H7 (cell line): ENCODE results near the gene MSN. TPM values are rescaled to one million over a fixed set of nuclear protein-coding genes. Genes with fewer than 3 reads are reported as not detected.
A peak's percentile ranks its signal among the peaks of the same experiment; 100 is the strongest.

Experiments
- DNase-seq: peaks from one replicate; pipeline ENCODE4 v3.0.0; 2012
- H3K27me3 ChIP-seq: 2 replicates; pipeline ENCODE4 v1.6.0; 2011; ENCODE audit warnings: mild to moderate bottlenecking, low read length; ENCODE audit not compliant: control insufficient read depth, insufficient read depth
- H3K36me3 ChIP-seq: replicated peaks from 2 replicates; pipeline ENCODE4 v1.5.1; 2011; ENCODE audit warnings: low read length; ENCODE audit not compliant: control insufficient read depth, insufficient read depth
- H3K4me3 ChIP-seq: 2 replicates; pipeline ENCODE4 v1.5.1; 2011; ENCODE audit warnings: low read depth, mild to moderate bottlenecking, control low read depth, low read length, moderate library complexity; ENCODE audit not compliant: insufficient read depth
- total RNA-seq: library from RNA; depleted of rRNA; stranded (reverse); fragments of >200 nt; shearing (Covaris generic); gene quantifications from 2 replicates; pipeline ENCODE4 v1.2.3, GENCODE V29; 2014

Gene MSN
- total RNA-seq, 1 experiment from 2014 or later, result 175 TPM

DNA sequence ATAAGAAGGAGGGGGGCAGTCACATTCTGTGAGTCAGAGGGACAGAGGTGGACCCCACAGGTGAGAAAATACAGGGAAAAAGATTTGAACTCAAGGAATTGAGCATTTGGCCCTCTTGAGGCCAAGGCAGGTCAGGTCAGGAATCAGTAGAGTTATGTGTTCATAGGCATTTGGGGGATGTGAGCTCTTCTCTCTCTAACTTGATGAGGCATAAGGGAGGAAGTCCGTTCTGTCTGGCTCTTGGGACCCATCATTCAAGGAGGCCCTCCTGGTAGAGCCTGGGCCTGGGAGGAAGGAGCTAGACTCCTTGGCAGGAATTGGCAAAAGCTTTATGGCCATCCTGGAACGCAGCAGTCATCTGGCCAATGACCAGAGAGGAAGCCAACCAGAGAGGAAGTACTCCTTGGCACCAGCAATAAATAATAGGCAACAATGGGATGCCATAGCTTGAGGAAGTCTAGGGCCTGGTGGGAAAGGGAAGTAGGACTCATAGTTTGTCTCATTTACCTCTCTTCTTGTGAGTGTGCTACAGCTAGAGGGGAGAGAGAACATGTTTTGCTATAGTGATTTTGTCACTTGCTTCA is 53.0 kb downstream of the MSN start:
- Histone ChIP-seq H3K4me3 (no peak overlapping the region), H3K27me3 (no peaks in the 10 kb centered on the region), H3K36me3 (no peaks in the 10 kb centered on the region; the same call in 1 of the 2 replicates)
- no peak for DNase-seq

DNA sequence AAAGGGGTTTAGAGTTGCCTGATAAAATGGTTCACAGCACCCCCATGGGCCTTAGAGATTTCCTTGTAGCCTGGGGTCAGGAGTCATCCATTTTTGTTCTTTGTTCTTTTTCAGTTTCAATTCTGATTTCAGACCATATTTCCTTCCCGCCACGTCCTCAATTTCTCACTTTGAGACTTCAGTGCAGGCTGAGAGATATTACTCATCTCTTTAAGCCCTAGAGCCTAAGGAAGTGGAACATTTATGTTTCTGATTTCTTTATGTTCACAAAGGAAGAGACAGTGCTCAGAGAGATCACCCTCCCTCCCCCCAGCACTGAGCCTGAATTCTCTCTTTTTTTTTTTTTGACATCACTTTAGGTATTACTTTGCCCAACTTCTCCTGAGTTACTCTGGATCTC is 56.3 kb downstream of the MSN start:
- Histone ChIP-seq H3K4me3 (no peak overlapping the region), H3K36me3 (no peaks in the 10 kb centered on the region; the same call in 1 of the 2 replicates), H3K27me3 (no peaks in the 10 kb centered on the region)
- DNase-seq, result no peak

GRCh38 chrX:65726715-65727114 is 59.3 kb downstream of the MSN start:
- Histone ChIP-seq H3K27me3 (no peaks in the 10 kb centered on the region), H3K36me3 (peaks cover 5% of the 10 kb centered on the region), H3K4me3 (no peak overlapping the region)
- peak; percentile 27 for DNase-seq

- peaks cover 19% of the 10 kb centered on the region for H3K36me3 ChIP-seq
- no peaks in the 10 kb centered on the region for H3K27me3 ChIP-seq
- H3K4me3 ChIP-seq, result no peak overlapping the region
- DNase-seq, result no peak
Measured at GRCh38 chrX:65731684-65732289, 64.3 kb downstream of the MSN start.

- DNase-seq, result no peak
- H3K27me3 ChIP-seq, result no peaks in the 10 kb centered on the region
- H3K36me3 ChIP-seq, result peaks cover 18% of the 10 kb centered on the region
- no peak overlapping the region for H3K4me3 ChIP-seq
Measured at GRCh38 chrX:65740909-65741308, 73.5 kb downstream of the MSN start.

DNA sequence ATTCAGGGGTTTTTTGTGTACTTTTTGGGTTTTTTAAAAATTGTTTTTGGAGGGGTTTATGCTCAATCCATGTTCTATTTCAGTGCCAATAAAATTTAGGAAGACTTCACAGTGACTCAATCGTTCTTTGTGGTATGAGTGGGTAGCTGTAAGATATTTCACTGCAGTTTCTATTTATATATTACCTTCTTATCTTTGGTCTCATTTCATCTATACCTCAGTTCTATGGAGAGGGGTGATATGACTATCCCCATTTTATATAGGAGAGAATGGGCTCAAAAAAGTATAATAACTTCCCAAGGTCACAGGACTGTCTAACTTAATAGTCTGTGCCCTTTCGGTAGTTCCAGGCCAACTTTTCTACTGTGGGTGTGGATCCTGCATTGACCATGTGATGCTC is 74.4 kb downstream of the MSN start:
- no peak for DNase-seq
- no peak overlapping the region for H3K4me3 ChIP-seq
- no peaks in the 10 kb centered on the region for H3K27me3 ChIP-seq
- peaks cover 17% of the 10 kb centered on the region for H3K36me3 ChIP-seq

GRCh38 chrX:65744965-65745364 is 77.5 kb downstream of the MSN start:
- DNase-seq, result no peak
- Histone ChIP-seq H3K27me3 (no peaks in the 10 kb centered on the region), H3K4me3 (no peak overlapping the region), H3K36me3 (peaks cover 2% of the 10 kb centered on the region; the same call in 1 of the 2 replicates)

DNA sequence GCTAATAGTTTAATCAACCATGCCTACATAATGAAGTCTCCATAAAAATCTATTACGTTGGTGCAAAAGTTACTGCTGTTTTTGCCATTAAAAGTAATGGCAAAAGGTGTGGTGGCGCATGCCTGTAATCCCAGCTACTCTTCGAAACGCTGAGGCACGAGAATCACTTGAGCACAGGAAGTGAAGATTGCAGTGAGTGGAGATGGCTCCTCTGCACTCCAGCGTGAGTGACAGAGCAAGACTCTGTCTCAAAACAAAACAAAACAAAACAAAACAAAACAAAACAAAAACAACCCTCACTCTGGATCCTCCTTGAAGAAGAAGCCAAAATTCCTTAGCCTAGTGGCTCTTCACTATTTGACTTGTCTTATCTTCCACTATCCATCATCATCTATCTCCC is 78.0 kb downstream of the MSN start:
- H3K27me3 ChIP-seq, result no peaks in the 10 kb centered on the region

DNA sequence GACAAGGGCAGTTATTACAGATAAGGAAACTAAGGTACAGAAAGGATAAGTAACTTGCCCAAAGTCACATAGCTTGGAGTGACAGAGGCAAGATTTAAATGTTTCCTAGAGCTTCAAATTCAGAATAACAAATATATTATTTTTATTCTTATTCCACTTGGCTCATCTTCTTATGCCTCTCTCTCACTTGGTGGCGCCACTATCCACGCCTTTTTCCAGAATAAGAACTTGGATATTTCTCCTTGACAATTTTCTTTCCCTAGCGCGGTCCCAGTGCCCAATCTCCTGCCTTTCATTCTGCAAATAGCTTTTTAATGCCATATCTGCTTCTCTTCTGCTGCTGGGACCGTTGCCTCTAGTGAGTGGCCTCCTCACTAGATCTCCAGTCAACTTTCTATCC is 78.5 kb downstream of the MSN start:
- no peak for DNase-seq
- Histone ChIP-seq H3K36me3 (no peaks in the 10 kb centered on the region), H3K27me3 (no peaks in the 10 kb centered on the region), H3K4me3 (no peak overlapping the region)

More for the DNA sequence above, 78.0 kb downstream of the MSN start:
- Histone ChIP-seq H3K36me3 (peaks cover under 1% of the 10 kb centered on the region; the same call in 1 of the 2 replicates), H3K4me3 (no peak overlapping the region)
- no peak for DNase-seq

DNA sequence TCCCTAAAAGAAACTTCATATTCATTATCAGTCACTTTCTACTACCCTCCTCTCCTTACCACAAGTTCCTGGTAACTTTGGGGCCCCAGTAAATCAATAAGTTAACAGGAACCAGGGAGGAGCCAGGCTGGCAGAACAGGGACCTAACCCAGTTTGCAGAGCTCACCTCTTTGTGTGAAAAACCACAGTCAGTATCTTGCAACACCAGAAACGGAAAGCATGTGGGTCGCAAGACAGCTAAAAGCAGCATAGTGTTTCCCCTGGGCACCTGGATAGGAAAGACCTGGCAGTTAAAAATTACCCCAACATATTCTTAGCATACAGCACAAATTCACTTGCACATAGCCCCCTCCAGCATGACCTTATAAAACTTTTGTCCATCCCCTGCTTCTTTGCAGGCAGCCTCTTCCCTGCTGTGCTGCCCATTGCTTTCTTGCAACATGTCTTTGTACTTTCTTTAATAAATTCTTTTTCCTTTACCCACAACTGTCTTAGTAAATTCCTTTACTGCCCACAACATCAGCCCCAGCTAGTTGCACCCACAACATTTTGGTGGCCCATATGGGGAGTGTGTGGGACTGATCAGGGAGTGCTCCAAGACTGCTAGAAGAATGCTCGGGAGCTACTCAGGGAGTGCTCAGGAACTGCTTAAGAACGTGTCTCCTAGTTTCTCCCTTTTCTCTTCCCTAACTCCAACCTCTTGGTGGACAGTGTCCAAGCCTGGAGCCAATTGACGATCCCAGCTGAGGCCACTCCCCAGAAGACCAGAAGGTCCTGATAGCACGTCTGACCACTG is 83.4 kb downstream of the MSN start:
- no peak for DNase-seq
- no peaks in the 10 kb centered on the region for H3K27me3 ChIP-seq
- H3K36me3 ChIP-seq, result no peaks in the 10 kb centered on the region
- no peak overlapping the region for H3K4me3 ChIP-seq

DNA sequence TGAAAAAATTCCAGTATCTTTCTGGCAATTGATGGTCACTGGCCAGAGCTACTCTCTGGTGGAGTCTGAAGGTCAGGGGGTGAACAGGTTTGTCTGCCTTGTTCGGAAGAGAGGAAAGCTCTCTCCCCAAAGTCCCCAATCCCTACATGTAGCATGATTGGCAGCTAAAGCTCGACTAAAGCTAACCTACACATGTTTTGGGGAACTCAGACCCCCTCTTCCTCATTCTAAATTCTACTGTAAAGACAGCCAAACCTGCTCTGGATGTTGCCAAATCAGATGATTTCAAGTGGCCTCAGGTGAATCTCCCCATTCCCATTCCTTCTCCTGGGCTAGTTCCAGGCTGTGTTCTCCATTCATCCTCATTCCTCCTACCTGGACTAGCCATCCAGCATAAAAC is 84.1 kb downstream of the MSN start:
- no peaks in the 10 kb centered on the region for H3K27me3 ChIP-seq
- no peak overlapping the region for H3K4me3 ChIP-seq
- no peaks in the 10 kb centered on the region for H3K36me3 ChIP-seq
- DNase-seq, result no peak

- Histone ChIP-seq H3K27me3 (no peaks in the 10 kb centered on the region), H3K4me3 (no peak overlapping the region), H3K36me3 (no peaks in the 10 kb centered on the region)
- DNase-seq, result no peak
Measured at GRCh38 chrX:65752294-65752693, 84.8 kb downstream of the MSN start.

- no peak overlapping the region for H3K4me3 ChIP-seq
- no peaks in the 10 kb centered on the region for H3K27me3 ChIP-seq
- no peak for DNase-seq
- no peaks in the 10 kb centered on the region for H3K36me3 ChIP-seq
Measured at GRCh38 chrX:65755786-65756185, 88.3 kb downstream of the MSN start.

GRCh38 chrX:65757943-65758342 is 90.5 kb downstream of the MSN start:
- Histone ChIP-seq H3K4me3 (no peak overlapping the region), H3K27me3 (no peaks in the 10 kb centered on the region), H3K36me3 (no peaks in the 10 kb centered on the region)
- DNase-seq, result no peak

DNA sequence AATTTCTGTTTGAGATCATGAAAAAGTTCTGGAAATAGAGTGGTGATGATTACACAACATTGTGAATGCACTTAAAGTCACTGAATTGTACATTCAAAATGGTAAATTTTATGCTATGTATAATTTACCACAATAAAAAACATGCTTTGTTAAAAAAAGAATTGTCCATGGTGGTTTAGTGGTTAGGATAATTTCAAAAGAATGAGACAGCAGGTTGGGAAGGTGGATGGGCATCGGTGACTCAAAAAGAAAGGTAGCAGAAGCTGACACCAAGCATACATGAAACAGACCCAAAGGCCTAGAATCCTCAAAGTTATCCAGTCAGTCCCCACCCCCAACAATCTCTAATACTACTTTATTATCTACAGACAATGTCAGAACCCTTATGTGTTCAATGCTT is 91.1 kb downstream of the MSN start:
- no peak overlapping the region for H3K4me3 ChIP-seq
- no peak for DNase-seq
- H3K36me3 ChIP-seq, result no peaks in the 10 kb centered on the region
- H3K27me3 ChIP-seq, result no peaks in the 10 kb centered on the region
